T follicular helper cell (primary cell): ENCODE measurements around the gene KRT37.
"Not testable (repeated sequence)": the region's sequence is repeated elsewhere in the genome, so short reads cannot be mapped to it uniquely, and the experiment has no call there.

ENCODE experiments used
- DNase-seq: peaks from one replicate; pipeline ENCODE4 v3.0.0-alpha.2; 2020; ENCODE audit warnings: low read depth

KRT37 gene

GRCh38 chr17:41434415-41434814 is 10.0 kb upstream of the KRT37 start:
- DNase-seq, result no peak

- no peak for DNase-seq
Observed at GRCh38 chr17:41434005-41434404, 9.6 kb upstream of the KRT37 start.

- no peak for DNase-seq
Observed at GRCh38 chr17:41433586-41433985, 9.2 kb upstream of the KRT37 start.

GRCh38 chr17:41430376-41430775 is 6.0 kb upstream of the KRT37 start:
- not testable (repeated sequence) for DNase-seq

- no peak for DNase-seq
Observed at GRCh38 chr17:41429667-41430066, 5.3 kb upstream of the KRT37 start.

- DNase-seq, result no peak
Observed at GRCh38 chr17:41428591-41429291, 4.4 kb upstream of the KRT37 start.

- DNase-seq, result not testable (repeated sequence)
Observed at GRCh38 chr17:41422586-41422985, 1.8 kb downstream of the KRT37 start.

GRCh38 chr17:41421617-41422016 is 2.8 kb downstream of the KRT37 start:
- DNase-seq, result no peak

GRCh38 chr17:41421116-41421515 is 3.3 kb downstream of the KRT37 start:
- no peak for DNase-seq

- no peak for DNase-seq
Observed at GRCh38 chr17:41420134-41420533, 4.3 kb downstream of the KRT37 start.

GRCh38 chr17:41419716-41420115 is 4.7 kb downstream of the KRT37 start:
- no peak for DNase-seq

- DNase-seq, result no peak
Observed at GRCh38 chr17:41418116-41418860, 6.1 kb downstream of the KRT37 start.

- DNase-seq, result no peak
Observed at GRCh38 chr17:41417576-41418015, 6.8 kb downstream of the KRT37 start.

GRCh38 chr17:41417127-41417526 is 7.3 kb downstream of the KRT37 start:
- DNase-seq, result no peak

GRCh38 chr17:41416479-41416878 is 7.9 kb downstream of the KRT37 start:
- DNase-seq, result no peak

- DNase-seq, result no peak
Observed at GRCh38 chr17:41415833-41416335, 8.5 kb downstream of the KRT37 start.

- no peak for DNase-seq
Observed at GRCh38 chr17:41415411-41415810, 9.0 kb downstream of the KRT37 start.

- DNase-seq, result no peak
Observed at GRCh38 chr17:41413982-41414381, 10.4 kb downstream of the KRT37 start.

GRCh38 chr17:41413353-41413957 is 10.9 kb downstream of the KRT37 start:
- no peak for DNase-seq

- no peak for DNase-seq
Observed at GRCh38 chr17:41411072-41411840, 13.1 kb downstream of the KRT37 start.

- DNase-seq, result no peak
Observed at GRCh38 chr17:41407226-41407625, 17.2 kb downstream of the KRT37 start.

GRCh38 chr17:41406205-41406604 is 18.2 kb downstream of the KRT37 start:
- DNase-seq, result no peak
